OCI-LY7 (cell line): ENCODE results near the gene RIMKLB. TPM values are rescaled to one million over a fixed set of nuclear protein-coding genes. Genes with fewer than 3 reads are reported as not detected.

Source experiments
- BruUV-seq: library from RNA; stranded (reverse); fragments of 400-500 nt; replicated peaks from 2 replicates; lab custom pipeline; 2021; lab: Mats Ljungman, UMichigan
- CTCF ChIA-PET: fragments of 300-600 bp; sonication (Branson Sonifier 250); formaldehyde crosslinking; loops from one replicate; lab custom pipeline; 2022; ENCODE audit warnings: antibody characterized with exemption; ENCODE audit not compliant: unreplicated experiment; lab: Charles Lee
- POLR2A ChIA-PET: fragments of 300-600 bp; sonication (Branson Sonifier 250); formaldehyde crosslinking; loops from one replicate; lab custom pipeline; 2022; ENCODE audit warnings: antibody characterized with exemption; lab: Charles Lee
- DNase-seq: peaks from one replicate; pipeline ENCODE4 v3.0.0-alpha.2; 2015; ENCODE audit warnings: low spot score
- H2AFZ ChIP-seq: fragments of 200-600 bp; sonication (generic), shearing (Covaris generic); 2 replicates; pipeline ENCODE4 v1.6.1; 2014; ENCODE audit warnings: mild to moderate bottlenecking, antibody characterized with exemption, low read length, moderate library complexity
- H3K27ac ChIP-seq: fragments of 200-600 bp; sonication (generic); 2 replicates; pipeline ENCODE4 v1.5.1; 2014; ENCODE audit warnings: mixed run types, low read depth, mild to moderate bottlenecking, moderate library complexity, low read length, inconsistent platforms; ENCODE audit not compliant: poor library complexity, severe bottlenecking
- H3K36me3 ChIP-seq: fragments of 200-600 bp; sonication (generic); 2 replicates; pipeline ENCODE4 v1.6.1; 2014; ENCODE audit warnings: mild to moderate bottlenecking, antibody characterized with exemption, low read length, moderate library complexity, mixed read lengths; ENCODE audit not compliant: insufficient read depth
- H3K4me1 ChIP-seq: fragments of 200-600 bp; sonication (generic); 2 replicates; pipeline ENCODE4 v1.5.1; 2014; ENCODE audit warnings: mild to moderate bottlenecking, low read length; ENCODE audit not compliant: insufficient read depth, poor library complexity, severe bottlenecking
- H3K4me2 ChIP-seq: fragments of 200-600 bp; sonication (generic); 2 replicates; pipeline ENCODE4 v1.6.1; 2014; ENCODE audit warnings: mild to moderate bottlenecking, low read length
- H3K4me3 ChIP-seq: fragments of 200-600 bp; sonication (generic); 2 replicates; pipeline ENCODE4 v1.5.1; 2014; ENCODE audit warnings: mild to moderate bottlenecking, low read depth, low read length; ENCODE audit not compliant: poor library complexity, severe bottlenecking
- H3K79me2 ChIP-seq: fragments of 200-600 bp; sonication (generic); 2 replicates; pipeline ENCODE4 v1.6.1; 2016; ENCODE audit warnings: low read depth, mild to moderate bottlenecking, low read length, moderate library complexity, mixed read lengths; ENCODE audit not compliant: insufficient read depth
- H3K9me2 ChIP-seq: fragments of 200-600 bp; sonication (generic); 2 replicates; pipeline ENCODE4 v1.6.1; 2016; ENCODE audit warnings: mild to moderate bottlenecking, low read length, mixed read lengths; ENCODE audit not compliant: insufficient read depth
- H3K9me3 ChIP-seq: fragments of 200-600 bp; sonication (generic); 2 replicates; pipeline ENCODE4 v1.6.1; 2014; ENCODE audit warnings: mild to moderate bottlenecking, mixed run types, low read length, mixed read lengths
- H4K20me1 ChIP-seq: fragments of 200-600 bp; sonication (generic); 2 replicates; pipeline ENCODE4 v1.6.1; 2014; ENCODE audit warnings: mild to moderate bottlenecking, antibody characterized with exemption, low read length, moderate library complexity, mixed read lengths; ENCODE audit not compliant: insufficient read depth
- EZH2phosphoT487 ChIP-seq: fragments of 200-600 bp; sonication (generic); IDR thresholded peaks from 2 replicates; pipeline ENCODE4 v1.6.1; 2018; ENCODE audit warnings: low read depth, borderline replicate concordance, mild to moderate bottlenecking, mixed run types, antibody characterized with exemption, low read length, moderate library complexity, mixed read lengths
- intact Hi-C: fragments of 100-400 bp; cut with micrococcal nuclease; formaldehyde crosslinking; loops from one replicate; pipeline ENCODE4 v1.10.0; 2022; ENCODE audit not compliant: unreplicated experiment
- total RNA-seq, 2 experiments: library from RNA; depleted of rRNA in 1 of 2; stranded (reverse); fragments of >200 nt in 1 of 2; shearing (Covaris generic) in 1 of 2; gene quantifications; 2 replicates each; pipeline ENCODE4 v1.2.3, GENCODE V29; 2014 to 2022
- TF ChIP-seq, protein P1 (sequence below): fragments of 200-600 bp; sonication (generic); conservative IDR thresholded peaks from 2 replicates; pipeline ENCODE4 v1.5.1; 2014; ENCODE audit warnings: mild to moderate bottlenecking, antibody characterized with exemption, low read length, moderate library complexity, mixed read lengths

Gene RIMKLB
- total RNA-seq, 2 experiments from 2014 or later: 84.6 to 109 TPM

DNA sequence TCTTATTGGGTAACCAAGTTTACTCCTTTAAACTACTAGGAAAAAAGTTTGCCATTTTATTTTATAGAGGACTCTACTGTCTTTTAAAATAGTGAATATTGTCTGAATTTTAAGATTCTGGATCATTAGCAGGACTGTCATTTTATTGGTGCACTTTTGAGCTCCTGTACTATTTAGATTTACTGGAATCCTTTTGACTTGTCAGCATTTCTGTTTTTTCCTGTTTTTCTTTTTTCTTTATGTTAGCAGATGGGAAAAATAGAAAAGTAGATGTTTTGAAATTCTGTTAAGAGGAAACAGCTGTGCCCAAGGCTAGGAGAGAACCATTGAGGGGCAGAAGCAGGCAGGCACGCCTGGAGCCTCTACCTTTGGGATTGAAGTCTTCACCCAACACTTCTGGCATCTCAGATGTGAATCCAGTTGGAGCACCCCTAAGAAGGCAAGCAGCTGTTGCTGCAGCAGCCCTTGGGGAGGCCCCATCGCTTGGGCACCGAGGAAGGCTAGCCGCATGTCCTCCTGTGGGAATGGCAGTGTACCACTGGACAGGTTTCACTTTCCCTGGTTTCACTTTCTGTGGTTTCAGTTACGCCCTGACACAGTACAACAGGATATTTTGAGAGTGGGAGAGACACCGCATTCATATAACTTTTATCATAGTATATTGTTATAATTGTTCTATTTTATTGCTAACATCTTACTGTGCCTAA, 11.5 kb downstream of the RIMKLB start:
- TF ChIP-seq, protein P1, sequence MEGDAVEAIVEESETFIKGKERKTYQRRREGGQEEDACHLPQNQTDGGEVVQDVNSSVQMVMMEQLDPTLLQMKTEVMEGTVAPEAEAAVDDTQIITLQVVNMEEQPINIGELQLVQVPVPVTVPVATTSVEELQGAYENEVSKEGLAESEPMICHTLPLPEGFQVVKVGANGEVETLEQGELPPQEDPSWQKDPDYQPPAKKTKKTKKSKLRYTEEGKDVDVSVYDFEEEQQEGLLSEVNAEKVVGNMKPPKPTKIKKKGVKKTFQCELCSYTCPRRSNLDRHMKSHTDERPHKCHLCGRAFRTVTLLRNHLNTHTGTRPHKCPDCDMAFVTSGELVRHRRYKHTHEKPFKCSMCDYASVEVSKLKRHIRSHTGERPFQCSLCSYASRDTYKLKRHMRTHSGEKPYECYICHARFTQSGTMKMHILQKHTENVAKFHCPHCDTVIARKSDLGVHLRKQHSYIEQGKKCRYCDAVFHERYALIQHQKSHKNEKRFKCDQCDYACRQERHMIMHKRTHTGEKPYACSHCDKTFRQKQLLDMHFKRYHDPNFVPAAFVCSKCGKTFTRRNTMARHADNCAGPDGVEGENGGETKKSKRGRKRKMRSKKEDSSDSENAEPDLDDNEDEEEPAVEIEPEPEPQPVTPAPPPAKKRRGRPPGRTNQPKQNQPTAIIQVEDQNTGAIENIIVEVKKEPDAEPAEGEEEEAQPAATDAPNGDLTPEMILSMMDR: no peak
- no peak for TF ChIP-seq EZH2phosphoT487
- no peaks in the 10 kb centered on the region for H3K9me3 ChIP-seq
- ChIA-PET POLR2A (interaction anchor here (1.0 kb wide), 1 partner anchor 11 kb away, joined by 5 read pairs; the partner anchor contains the start of gene RIMKLB), CTCF (no interaction called here)
- BruUV-seq: no TSS peak
- peaks cover 79% of the 10 kb centered on the region for H3K36me3 ChIP-seq
- H3K4me1 ChIP-seq: peaks cover 7% of the 10 kb centered on the region
- peak overlapping the region; percentile 4; the same call in 1 of the 2 replicates for H3K4me2 ChIP-seq
- H4K20me1 ChIP-seq: no peaks in the 10 kb centered on the region; the same call in 1 of the 2 replicates
- no peak overlapping the region for H3K4me3 ChIP-seq
- H3K79me2 ChIP-seq: peaks cover 93% of the 10 kb centered on the region
- DNase-seq: no peak
- H3K9me2 ChIP-seq: no peaks in the 10 kb centered on the region
- no peak overlapping the region for H3K27ac ChIP-seq
- intact Hi-C loops: no loop called here
- no peak overlapping the region for H2AFZ ChIP-seq

GRCh38 chr12:8712572-8712971, 14.8 kb downstream of the RIMKLB start:
- CTCF ChIA-PET: no interaction called here
- intact Hi-C loops: no loop called here
- no peaks in the 10 kb centered on the region for H3K9me3 ChIP-seq
- H3K9me2 ChIP-seq: no peaks in the 10 kb centered on the region
- DNase-seq: no peak
- H3K4me1 ChIP-seq: peaks cover 7% of the 10 kb centered on the region
- H3K79me2 ChIP-seq: peaks cover 98% of the 10 kb centered on the region
- TF ChIP-seq EZH2phosphoT487: no peak
- TF ChIP-seq, protein P1: no peak
- no peak overlapping the region for H3K4me2 ChIP-seq
- no peak overlapping the region for H3K27ac ChIP-seq
- no TSS peak for BruUV-seq
- POLR2A ChIA-PET: no interaction called here
- H2AFZ ChIP-seq: no peak overlapping the region
- H3K36me3 ChIP-seq: peaks cover 88% of the 10 kb centered on the region
- H3K4me3 ChIP-seq: no peak overlapping the region
- H4K20me1 ChIP-seq: no peaks in the 10 kb centered on the region; the same call in 1 of the 2 replicates

- BruUV-seq: no TSS peak
- H3K27ac ChIP-seq: no peak overlapping the region
- DNase-seq: no peak
- peaks cover 10% of the 10 kb centered on the region for H3K4me1 ChIP-seq
- peaks cover 79% of the 10 kb centered on the region for H3K79me2 ChIP-seq
- TF ChIP-seq, protein P1: no peak
- no peak for TF ChIP-seq EZH2phosphoT487
- H3K4me2 ChIP-seq: no peak overlapping the region
- H3K9me2 ChIP-seq: no peaks in the 10 kb centered on the region
- ChIA-PET CTCF (interaction anchor here (1.0 kb wide), 1 partner anchor 96 kb away, joined by 3 read pairs; no protein-coding TSS in a partner anchor), POLR2A (interaction anchor here (0.8 to 1.9 kb wide), 2 partner anchors 20 to 27 kb away, joined by 3 to 7 read pairs; no protein-coding TSS in a partner anchor)
- intact Hi-C loops: no loop called here
- H3K36me3 ChIP-seq: peaks cover 99% of the 10 kb centered on the region
- H4K20me1 ChIP-seq: peaks cover 3% of the 10 kb centered on the region; the same call in 1 of the 2 replicates
- H3K9me3 ChIP-seq: no peaks in the 10 kb centered on the region
- no peak overlapping the region for H2AFZ ChIP-seq
- no peak overlapping the region for H3K4me3 ChIP-seq
Observed at GRCh38 chr12:8722286-8722800, 24.6 kb downstream of the RIMKLB start.
